ENCODE results near the gene GPR152. TPM values are rescaled to one million over a fixed set of nuclear protein-coding genes. Genes with fewer than 3 reads are reported as not detected.

The GPR152 gene
- total RNA-seq, 1 experiment from 2014 or later = not detected

GRCh38 chr11:67406969-67407687 lies 45.4 kb downstream of the GPR152 start:
- H3K14ac ChIP-seq (ENCODE audit: insufficient read depth, low read length) = no peak overlapping the region
- no peak overlapping the region for H4K8ac ChIP-seq (replicated peaks; ENCODE audit: insufficient read length, low read depth, low read length)
- H4K20me1 ChIP-seq (ENCODE audit: control insufficient read depth, insufficient read depth, insufficient read length) = no peaks in the 10 kb centered on the region
- no peaks in the 10 kb centered on the region for H3K79me2 ChIP-seq (ENCODE audit: insufficient read depth, low read length)
- no peak overlapping the region for H2BK5ac ChIP-seq (ENCODE audit: insufficient read length, low read length)
- H3K9me3 Mint-ChIP-seq = no peaks in the 10 kb centered on the region
- no peak overlapping the region for H4K91ac ChIP-seq (ENCODE audit: insufficient read length, low read depth, low read length)
- H3K9me3 ChIP-seq (ENCODE audit: control insufficient read depth, low read depth, low read length) = no peaks in the 10 kb centered on the region
- H3K23ac ChIP-seq (ENCODE audit: insufficient read length, low read depth, low read length) = no peak overlapping the region
- peaks cover 14 to 25% of the 10 kb centered on the region in 2 experiments for H3K4me1 Mint-ChIP-seq
- no peak overlapping the region for H2BK12ac ChIP-seq (ENCODE audit: insufficient read length, low read depth, low read length)
- H3K4me3 Mint-ChIP-seq = peak overlapping the region in 1 of 2 experiments; percentile 45; a peak in 1 of 5 replicates
- no CpG with 5 or more reads among the region's 12 CpGs for WGBS (ENCODE audit: extremely low coverage, insufficient read length, low lambda C conversion rate)
- H2BK20ac ChIP-seq (ENCODE audit: low read depth, low read length, poor library complexity, severe bottlenecking) = no peak overlapping the region
- H4K5ac ChIP-seq (ENCODE audit: insufficient read length, low read depth, low read length) = no peak overlapping the region
- no peak overlapping the region for H3K18ac ChIP-seq (ENCODE audit: insufficient read length, low read depth, low read length)
- H3K23me2 ChIP-seq (ENCODE audit: insufficient read length, low read depth, low read length, poor library complexity, severe bottlenecking) = no peaks in the 10 kb centered on the region
- H3K4me2 ChIP-seq (ENCODE audit: insufficient read depth, insufficient read length, low read length) = no peak overlapping the region
- no peak overlapping the region for H2AFZ ChIP-seq (ENCODE audit: low read length)
- H3K9ac ChIP-seq (ENCODE audit: extremely low read depth, insufficient read length, low read length) = no peak overlapping the region
- H3K4ac ChIP-seq (ENCODE audit: low read depth, low read length) = no peak overlapping the region
- H2BK120ac ChIP-seq (ENCODE audit: low read depth, low read length, poor library complexity, severe bottlenecking) = no peak overlapping the region
- no peak overlapping the region for H3K56ac ChIP-seq (ENCODE audit: insufficient read length, low read depth, low read length)
- DNase-seq = no peak
- H3K36me3 Mint-ChIP-seq (ENCODE audit: insufficient read depth in 1 of 3, low read depth in 3 of 3) = no peaks in the 10 kb centered on the region
- H3K27me3 ChIP-seq (ENCODE audit: insufficient read depth, low read length) = no peaks in the 10 kb centered on the region
- no peak overlapping the region for H3T11ph ChIP-seq (ENCODE audit: low read length)
- no peak for TF ChIP-seq CTCF (conservative IDR thresholded peaks at IDR 0.05)
- H2AK5ac ChIP-seq (ENCODE audit: insufficient read length, low read length) = no peak overlapping the region
- H3K4me1 ChIP-seq (ENCODE audit: insufficient read depth, low read length) = no peaks in the 10 kb centered on the region
- H3K79me1 ChIP-seq (ENCODE audit: insufficient read depth, low read depth, low read length, poor library complexity, severe bottlenecking) = no peaks in the 10 kb centered on the region
- H3K27ac ChIP-seq (ENCODE audit: insufficient read length, low read depth, low read length) = no peak overlapping the region
- H2BK15ac ChIP-seq (ENCODE audit: low read depth, low read length) = no peak overlapping the region
- H3K27ac Mint-ChIP-seq = no peak overlapping the region; a peak in 1 of 7 replicates
- H3K27me3 Mint-ChIP-seq (ENCODE audit: low read depth) = peaks cover 31% of the 10 kb centered on the region
